GM12892 (cell line): ENCODE data around the gene HMCN1.

Source experiments
- POLR2A ChIP-seq: IDR thresholded peaks from 2 replicates; pipeline ENCODE4 v1.6.1; 2011; ENCODE audit warnings: low read depth, low read length, control low read depth
- POLR2AphosphoS5 ChIP-seq: IDR thresholded peaks from 2 replicates; pipeline ENCODE4 v1.6.1; 2011; ENCODE audit warnings: low read depth, low read length, control low read depth
- TAF1 ChIP-seq: IDR thresholded peaks from 2 replicates; pipeline ENCODE4 v1.6.1; 2011; ENCODE audit warnings: low read depth, mild to moderate bottlenecking, control low read depth, low read length, borderline replicate concordance

- no peak for TF ChIP-seq POLR2A
- TF ChIP-seq POLR2AphosphoS5 = no peak
- TF ChIP-seq TAF1 = no peak
Measured at GRCh38 chr1:186002406-186002805, 268.2 kb downstream of the HMCN1 start.
